ENCODE results near the gene MBOAT7. TPM values are rescaled to one million over a fixed set of nuclear protein-coding genes. Genes with fewer than 3 reads are reported as not detected.

MBOAT7 gene
- total RNA-seq, 4 donors from 2014 or later: 85.8 to 370 (median 245) TPM

DNA sequence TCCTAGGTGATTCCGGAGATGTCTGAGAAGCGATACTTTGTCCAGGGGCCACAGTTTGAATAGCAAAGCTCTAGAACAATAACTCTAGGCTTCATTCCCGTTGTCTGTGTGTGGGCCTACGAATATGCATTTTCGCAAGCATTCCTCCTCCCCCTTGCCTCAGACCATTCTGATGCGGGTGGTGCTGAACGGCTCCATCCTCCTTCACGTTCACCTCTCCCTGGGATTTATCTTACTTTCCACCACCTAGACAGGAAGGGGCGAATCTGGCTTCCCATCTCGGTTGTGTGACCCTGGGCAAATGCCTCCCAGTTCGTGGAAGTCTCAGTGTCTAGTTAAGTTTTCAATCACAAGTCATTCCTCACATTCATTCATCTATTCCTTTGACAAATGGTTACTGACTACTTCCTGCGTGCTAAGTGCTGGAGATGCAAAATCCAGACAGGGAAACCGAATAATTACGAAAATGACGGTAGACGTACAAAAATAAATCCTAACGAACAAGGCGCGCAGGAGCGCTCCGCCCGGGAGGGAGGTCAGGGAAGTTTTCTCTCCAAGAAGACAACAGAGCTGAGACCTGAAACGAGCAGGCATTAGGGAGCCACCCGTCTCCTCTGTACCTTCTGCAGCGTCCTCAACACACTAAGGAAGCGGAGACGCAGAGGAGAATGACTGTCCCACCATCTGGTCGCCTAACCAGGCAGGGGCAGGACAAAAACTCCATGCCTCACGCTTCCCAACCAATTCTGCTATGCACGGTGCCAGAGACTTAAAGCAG lies 53.1 kb downstream of the MBOAT7 start:
- Histone ChIP-seq H3K4me1 (peaks cover 0 to 41% (median 15%) of the 10 kb centered on the region in 4 donors), H3K27me3 (no peaks in the 10 kb centered on the region), H3K4me3 (peak overlapping the region; percentile 22 to 54 (median 45)), H3K27ac (peak overlapping the region; percentile 13 to 97 (median 50)), H3K9me3 (no peaks in the 10 kb centered on the region), H3K36me3 (peaks cover 0 to 19% (median 0%) of the 10 kb centered on the region in 3 donors)
- peak in 1 of 3 donors; percentile 27 for DNase-seq
- TF ChIP-seq, protein P1, sequence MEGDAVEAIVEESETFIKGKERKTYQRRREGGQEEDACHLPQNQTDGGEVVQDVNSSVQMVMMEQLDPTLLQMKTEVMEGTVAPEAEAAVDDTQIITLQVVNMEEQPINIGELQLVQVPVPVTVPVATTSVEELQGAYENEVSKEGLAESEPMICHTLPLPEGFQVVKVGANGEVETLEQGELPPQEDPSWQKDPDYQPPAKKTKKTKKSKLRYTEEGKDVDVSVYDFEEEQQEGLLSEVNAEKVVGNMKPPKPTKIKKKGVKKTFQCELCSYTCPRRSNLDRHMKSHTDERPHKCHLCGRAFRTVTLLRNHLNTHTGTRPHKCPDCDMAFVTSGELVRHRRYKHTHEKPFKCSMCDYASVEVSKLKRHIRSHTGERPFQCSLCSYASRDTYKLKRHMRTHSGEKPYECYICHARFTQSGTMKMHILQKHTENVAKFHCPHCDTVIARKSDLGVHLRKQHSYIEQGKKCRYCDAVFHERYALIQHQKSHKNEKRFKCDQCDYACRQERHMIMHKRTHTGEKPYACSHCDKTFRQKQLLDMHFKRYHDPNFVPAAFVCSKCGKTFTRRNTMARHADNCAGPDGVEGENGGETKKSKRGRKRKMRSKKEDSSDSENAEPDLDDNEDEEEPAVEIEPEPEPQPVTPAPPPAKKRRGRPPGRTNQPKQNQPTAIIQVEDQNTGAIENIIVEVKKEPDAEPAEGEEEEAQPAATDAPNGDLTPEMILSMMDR (IDR thresholded peaks at IDR 0.05): no peak
- no peak for TF ChIP-seq POLR2A (IDR thresholded peaks at IDR 0.05)

DNA sequence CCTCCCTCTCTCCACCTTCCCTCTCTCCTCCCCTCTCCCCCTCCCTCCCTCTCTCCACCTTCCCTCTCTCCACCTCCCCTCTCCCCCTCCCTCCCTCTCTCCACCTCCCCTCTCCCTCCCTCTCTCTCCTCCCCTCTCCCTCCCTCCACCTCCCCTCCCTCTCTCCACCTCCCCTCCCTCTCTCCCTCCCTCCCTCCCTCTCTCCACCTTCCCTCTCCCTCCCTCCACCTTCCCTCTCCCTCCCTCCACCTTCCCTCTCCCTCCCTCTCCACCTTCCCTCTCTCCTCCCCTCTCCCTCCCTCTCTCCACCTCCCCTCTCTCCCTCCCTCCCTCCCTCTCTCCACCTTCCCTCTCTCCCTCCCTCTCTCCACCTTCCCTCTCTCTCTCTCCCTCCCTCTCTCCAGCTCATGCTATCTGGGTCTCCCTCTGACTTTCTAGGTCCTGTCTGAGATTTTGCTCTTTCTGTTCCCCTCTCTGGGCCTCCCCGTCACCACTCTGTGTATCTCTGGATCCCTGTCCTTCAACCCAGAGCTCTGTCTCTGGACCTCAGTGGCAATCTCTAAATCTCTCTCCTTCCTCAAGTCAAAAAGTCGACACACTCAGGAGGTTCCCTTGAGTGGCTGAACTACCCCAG lies 55.3 kb downstream of the MBOAT7 start:
- no peak for DNase-seq
- H3K4me3 ChIP-seq: no peak overlapping the region
- no peaks in the 10 kb centered on the region for H3K27me3 ChIP-seq
- peaks cover 0 to 19% (median 9%) of the 10 kb centered on the region in 4 donors for H3K4me1 ChIP-seq
- H3K27ac ChIP-seq: no peak overlapping the region
- H3K36me3 ChIP-seq: peaks cover 0 to 18% (median 0%) of the 10 kb centered on the region in 3 donors
- H3K9me3 ChIP-seq: no peaks in the 10 kb centered on the region
- TF ChIP-seq POLR2A (IDR thresholded peaks at IDR 0.05): no peak
- TF ChIP-seq, protein P1 (IDR thresholded peaks at IDR 0.05): no peak

DNA sequence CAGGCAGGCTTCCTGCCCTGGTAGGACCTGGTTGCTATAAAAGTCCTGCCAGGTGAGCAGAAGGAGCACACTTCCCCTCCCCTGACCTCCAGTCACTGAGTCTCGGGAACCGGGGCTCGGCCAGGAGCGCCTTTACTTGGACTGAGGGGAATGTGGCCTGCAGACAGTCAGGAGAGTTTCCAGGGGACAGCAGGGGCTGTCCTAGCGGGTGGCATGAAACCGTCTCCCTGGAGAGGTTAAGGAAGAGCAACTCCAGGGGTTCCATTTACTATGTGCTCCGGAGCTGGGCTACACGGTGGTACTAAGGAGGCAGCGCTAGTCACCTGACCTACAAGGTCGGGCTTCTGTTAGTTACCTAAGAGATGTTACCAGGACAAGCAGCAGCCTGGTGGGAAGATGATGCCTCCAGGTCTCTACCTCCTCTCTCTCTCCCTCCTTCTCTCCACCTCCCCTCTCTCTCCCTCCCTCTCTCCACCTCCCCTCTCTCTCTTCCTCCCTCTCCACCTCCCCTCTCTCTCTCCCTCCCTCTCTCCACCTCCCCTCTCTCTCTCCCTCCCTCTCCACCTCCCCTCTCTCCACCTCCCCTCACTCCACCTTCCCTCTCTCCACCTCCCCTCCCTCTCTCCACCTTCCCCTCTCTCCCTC lies 55.9 kb downstream of the MBOAT7 start:
- Histone ChIP-seq H3K36me3 (peaks cover 0 to 24% (median 0%) of the 10 kb centered on the region in 3 donors), H3K4me1 (peaks cover 0 to 12% (median 7%) of the 10 kb centered on the region in 4 donors), H3K27ac (no peak overlapping the region), H3K27me3 (no peaks in the 10 kb centered on the region), H3K9me3 (no peaks in the 10 kb centered on the region), H3K4me3 (no peak overlapping the region)
- TF ChIP-seq, protein P1 (IDR thresholded peaks at IDR 0.05): no peak
- TF ChIP-seq POLR2A (IDR thresholded peaks at IDR 0.05): no peak
- DNase-seq: no peak

DNA sequence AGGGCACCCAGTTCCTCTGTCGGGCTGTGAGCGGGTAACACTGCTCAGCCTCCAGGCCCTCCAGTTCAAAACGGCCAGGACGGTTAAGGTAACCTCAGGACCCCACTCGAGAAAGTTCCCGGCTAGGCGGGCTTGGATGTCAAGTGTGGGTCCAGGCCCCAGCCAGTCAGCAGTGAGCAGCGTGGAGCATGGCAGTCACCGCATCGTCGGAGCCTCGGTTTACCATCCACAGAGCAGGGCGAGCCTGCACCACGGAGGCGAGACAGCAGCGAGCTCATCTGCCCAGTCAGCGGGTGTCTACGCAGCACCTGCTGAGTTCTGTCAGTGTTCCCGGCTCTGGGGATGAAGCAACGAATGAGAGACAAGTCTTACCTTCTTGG lies 59.8 kb downstream of the MBOAT7 start:
- no peaks in the 10 kb centered on the region for H3K4me1 ChIP-seq
- DNase-seq: no peak
- H3K9me3 ChIP-seq: no peaks in the 10 kb centered on the region
- H3K27me3 ChIP-seq: no peaks in the 10 kb centered on the region
- no peak overlapping the region for H3K4me3 ChIP-seq
- no peak overlapping the region for H3K27ac ChIP-seq
- TF ChIP-seq POLR2A (IDR thresholded peaks at IDR 0.05): no peak
- TF ChIP-seq, protein P1 (IDR thresholded peaks at IDR 0.05): no peak
- peaks cover 0 to 62% (median 0%) of the 10 kb centered on the region in 3 donors for H3K36me3 ChIP-seq

DNA sequence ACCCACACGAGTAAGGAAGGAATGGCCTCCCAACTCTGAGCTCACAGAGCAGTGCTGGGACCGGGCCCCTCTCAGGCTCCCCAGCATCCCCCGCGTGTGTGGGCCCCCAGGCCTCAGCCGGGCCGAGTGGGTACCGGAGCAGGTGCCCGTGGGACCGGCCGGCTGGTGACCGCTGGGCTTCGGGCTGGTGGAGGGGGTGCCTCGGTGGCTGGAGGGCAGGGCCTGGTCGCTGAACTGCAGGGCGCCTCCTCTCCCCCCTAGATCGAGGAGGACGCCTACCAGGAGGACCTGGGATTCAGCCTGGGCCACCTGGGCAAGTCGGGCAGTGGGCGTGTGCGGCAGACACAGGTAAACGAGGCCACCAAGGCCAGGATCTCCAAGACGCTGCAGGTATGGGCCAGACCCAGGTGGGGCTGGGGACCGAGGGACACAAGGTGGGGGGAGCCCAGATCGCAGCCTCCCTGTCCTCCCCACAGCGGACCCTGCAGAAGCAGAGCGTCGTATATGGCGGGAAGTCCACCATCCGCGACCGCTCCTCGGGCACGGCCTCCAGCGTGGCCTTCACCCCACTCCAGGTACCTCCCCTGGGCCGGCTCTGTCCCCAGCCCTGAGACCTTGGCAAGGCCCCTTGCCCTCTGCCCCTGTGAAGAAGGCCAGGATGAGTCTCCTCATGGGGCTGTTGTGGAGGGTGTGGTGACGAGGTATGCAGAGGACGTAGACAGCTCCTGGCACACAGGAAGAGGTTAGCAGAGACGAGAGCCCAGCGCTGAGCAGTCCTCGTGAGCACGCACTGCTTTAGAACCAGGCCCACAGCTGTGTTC lies 60.4 kb downstream of the MBOAT7 start:
- no peak for DNase-seq
- no peak overlapping the region for H3K27ac ChIP-seq
- no peaks in the 10 kb centered on the region for H3K4me1 ChIP-seq
- no peaks in the 10 kb centered on the region for H3K9me3 ChIP-seq
- TF ChIP-seq, protein P1 (IDR thresholded peaks at IDR 0.05): no peak
- TF ChIP-seq POLR2A (IDR thresholded peaks at IDR 0.05): no peak
- H3K27me3 ChIP-seq: no peaks in the 10 kb centered on the region
- H3K36me3 ChIP-seq: peaks cover 0 to 68% (median 0%) of the 10 kb centered on the region in 3 donors
- no peak overlapping the region for H3K4me3 ChIP-seq

Measured in Peyer's patch (tissue), 4 donors.